NB4 (cell line): Measurements from ENCODE around the gene FAM222A.

Experiments used
- CTCF ChIP-seq: IDR thresholded peaks from one replicate; pipeline ENCODE4 v1.5.1; 2012; ENCODE audit warnings: low read depth, low read length
- POLR2A ChIP-seq: IDR thresholded peaks from 2 replicates; pipeline ENCODE4 v1.6.1; 2011; ENCODE audit warnings: mild to moderate bottlenecking; ENCODE audit not compliant: insufficient read length; ENCODE audit errors: extremely low read depth
- TF ChIP-seq, protein P1 (sequence below): IDR thresholded peaks from 2 replicates; pipeline ENCODE4 v1.6.1; 2011; ENCODE audit warnings: low read depth, low read length

GRCh38 chr12:109680264-109681005, 33.2 kb upstream of the FAM222A start:
- TF ChIP-seq CTCF (no peak), POLR2A (no peak)
- TF ChIP-seq, protein P1, sequence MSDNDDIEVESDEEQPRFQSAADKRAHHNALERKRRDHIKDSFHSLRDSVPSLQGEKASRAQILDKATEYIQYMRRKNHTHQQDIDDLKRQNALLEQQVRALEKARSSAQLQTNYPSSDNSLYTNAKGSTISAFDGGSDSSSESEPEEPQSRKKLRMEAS: no peak
